Measurements from ENCODE around the gene CDS2.
A peak's percentile ranks its signal among the peaks of the same experiment; 100 is the strongest.

CDS2 gene

GRCh38 chr20:5212907-5213487 lies 86.2 kb downstream of the CDS2 start:
- DNase-seq (ENCODE audit: extremely low read depth, insufficient read length), result no peak
- no peaks in the 10 kb centered on the region for H3K27me3 ChIP-seq (replicated peaks; ENCODE audit: control insufficient read depth, insufficient read depth, low read length)
- peaks cover 2% of the 10 kb centered on the region; the same call in 1 of the 2 replicates for H3K36me3 ChIP-seq (ENCODE audit: control insufficient read depth, insufficient read depth, low read length)
- TF ChIP-seq CTCF (IDR thresholded peaks at IDR 0.05; ENCODE audit: insufficient read depth, low read length, poor library complexity, severe bottlenecking), result no peak
- no peak overlapping the region for H3K4me3 ChIP-seq (replicated peaks; ENCODE audit: low read depth, low read length)

GRCh38 chr20:5214826-5215225 lies 88.0 kb downstream of the CDS2 start:
- no peak overlapping the region for H3K4me3 ChIP-seq (replicated peaks; ENCODE audit: low read depth, low read length)
- H3K36me3 ChIP-seq (ENCODE audit: control insufficient read depth, insufficient read depth, low read length), result peaks cover 2% of the 10 kb centered on the region; the same call in 1 of the 2 replicates
- no peaks in the 10 kb centered on the region for H3K27me3 ChIP-seq (replicated peaks; ENCODE audit: control insufficient read depth, insufficient read depth, low read length)
- DNase-seq (ENCODE audit: extremely low read depth, insufficient read length), result no peak
- peak; percentile 10 for TF ChIP-seq CTCF (IDR thresholded peaks at IDR 0.05; ENCODE audit: insufficient read depth, low read length, poor library complexity, severe bottlenecking)

- Histone ChIP-seq H3K27me3 (replicated peaks; ENCODE audit: control insufficient read depth, insufficient read depth, low read length) (no peaks in the 10 kb centered on the region), H3K36me3 (ENCODE audit: control insufficient read depth, insufficient read depth, low read length) (peaks cover 2% of the 10 kb centered on the region; the same call in 1 of the 2 replicates), H3K4me3 (replicated peaks; ENCODE audit: low read depth, low read length) (no peak overlapping the region)
- DNase-seq (ENCODE audit: extremely low read depth, insufficient read length), result no peak
- no peak for TF ChIP-seq CTCF (IDR thresholded peaks at IDR 0.05; ENCODE audit: insufficient read depth, low read length, poor library complexity, severe bottlenecking)
Observed at GRCh38 chr20:5215672-5216304, 89.0 kb downstream of the CDS2 start.

GRCh38 chr20:5216663-5217062 lies 89.9 kb downstream of the CDS2 start:
- Histone ChIP-seq H3K36me3 (ENCODE audit: control insufficient read depth, insufficient read depth, low read length) (peaks cover 2% of the 10 kb centered on the region; the same call in 1 of the 2 replicates), H3K27me3 (replicated peaks; ENCODE audit: control insufficient read depth, insufficient read depth, low read length) (no peaks in the 10 kb centered on the region), H3K4me3 (replicated peaks; ENCODE audit: low read depth, low read length) (no peak overlapping the region)
- no peak for DNase-seq (ENCODE audit: extremely low read depth, insufficient read length)
- no peak for TF ChIP-seq CTCF (IDR thresholded peaks at IDR 0.05; ENCODE audit: insufficient read depth, low read length, poor library complexity, severe bottlenecking)

GRCh38 chr20:5217616-5218015 lies 90.8 kb downstream of the CDS2 start:
- TF ChIP-seq CTCF (IDR thresholded peaks at IDR 0.05; ENCODE audit: insufficient read depth, low read length, poor library complexity, severe bottlenecking), result no peak
- Histone ChIP-seq H3K27me3 (replicated peaks; ENCODE audit: control insufficient read depth, insufficient read depth, low read length) (no peaks in the 10 kb centered on the region), H3K36me3 (ENCODE audit: control insufficient read depth, insufficient read depth, low read length) (no peaks in the 10 kb centered on the region), H3K4me3 (replicated peaks; ENCODE audit: low read depth, low read length) (no peak overlapping the region)
- DNase-seq (ENCODE audit: extremely low read depth, insufficient read length), result no peak
